ENCODE data around the gene UBE3B. TPM values are rescaled to one million over a fixed set of nuclear protein-coding genes. Genes with fewer than 3 reads are reported as not detected.

Gene UBE3B
- total and polyA plus RNA-seq, 2 donors (not counting 1 experiment from before 2014, with no cell fraction given), result 27.2 to 49.7 TPM

DNA sequence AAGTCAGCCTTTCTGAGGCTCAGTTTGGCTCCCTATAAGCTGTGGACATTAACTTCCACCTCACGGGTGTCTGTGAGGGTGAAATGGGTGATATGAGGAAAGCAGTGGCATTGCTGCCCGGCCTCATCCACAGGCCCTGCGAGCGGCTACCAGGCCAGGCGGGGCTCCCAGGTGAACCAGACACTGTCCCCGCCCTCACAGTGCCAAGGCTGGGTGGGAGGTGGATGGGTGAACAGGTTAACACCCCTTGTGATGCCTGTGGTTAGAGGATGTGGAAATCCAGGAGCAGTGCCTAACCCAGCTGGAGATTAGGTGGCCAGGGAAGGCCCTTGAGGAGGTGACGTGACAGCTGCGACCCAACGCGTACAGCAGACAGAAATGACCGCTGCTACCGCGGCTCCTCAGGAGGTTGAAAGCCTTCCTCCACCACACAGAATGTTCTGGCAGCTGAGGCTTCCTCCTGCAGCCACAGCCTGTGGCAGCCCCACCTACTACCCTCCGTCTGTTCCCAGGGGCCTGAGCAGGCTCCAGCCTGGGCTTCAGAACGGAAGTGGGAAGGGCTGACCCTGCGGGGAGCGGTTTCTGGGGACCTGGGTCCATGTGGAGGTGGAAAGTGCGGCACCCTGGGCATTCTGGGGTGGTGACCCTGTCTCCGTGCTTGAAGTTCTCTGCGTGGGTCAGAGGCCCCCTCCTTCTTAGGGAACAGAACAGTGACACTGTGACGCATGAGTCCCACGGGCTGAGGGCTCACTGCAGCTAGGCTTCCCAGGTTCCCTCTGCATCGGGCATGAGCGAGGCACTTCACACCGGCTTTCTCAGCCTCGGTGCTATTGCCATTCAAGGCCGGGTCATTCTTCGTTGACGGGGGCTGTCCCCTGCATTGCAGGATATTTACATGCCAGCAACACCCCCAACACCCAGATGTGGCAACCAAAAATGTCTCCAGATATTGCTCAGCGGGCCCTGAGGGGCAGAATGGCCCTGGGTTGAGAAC, 86.2 kb downstream of the UBE3B start:
- H3K9ac ChIP-seq (ENCODE audit: insufficient read depth, low read length), result no peak overlapping the region
- no peak overlapping the region for H3K4me2 ChIP-seq (ENCODE audit: extremely low read depth, insufficient read depth, low read length)
- H3K27me3 ChIP-seq (ENCODE audit: control insufficient read depth, insufficient read depth, low read length), result no peaks in the 10 kb centered on the region
- H4K20me1 ChIP-seq (ENCODE audit: control insufficient read depth, extremely low read depth, insufficient read depth, low read length), result no peaks in the 10 kb centered on the region
- H3K79me2 ChIP-seq (ENCODE audit: control insufficient read depth, insufficient read depth, low read length), result no peaks in the 10 kb centered on the region
- H3K36me3 ChIP-seq (ENCODE audit: control insufficient read depth, insufficient read depth, low read length), result peaks cover 6% of the 10 kb centered on the region
- DNase-seq (ENCODE audit: low read depth in 2 of 2), result no peak
- H3K27ac ChIP-seq (ENCODE audit: insufficient read depth, low read length), result no peak overlapping the region
- H3K4me1 ChIP-seq (ENCODE audit: control insufficient read depth, extremely low read depth, insufficient read depth, low read length), result no peaks in the 10 kb centered on the region
- no peak for TF ChIP-seq CTCF (conservative IDR thresholded peaks at IDR 0.05 in 1 of 2, IDR thresholded peaks at IDR 0.05 in 1 of 2; ENCODE audit: low read depth in 1 of 2, low read length in 2 of 2)
- TF ChIP-seq EZH2 (IDR thresholded peaks at IDR 0.05; ENCODE audit: low read length, missing control alignments), result no peak
- no peak overlapping the region for H3K4me3 ChIP-seq (replicated peaks in 1 of 4; ENCODE audit: control extremely low read depth in 1 of 4, insufficient read depth in 1 of 4, low read depth in 3 of 4, low read length in 4 of 4)
- no peak overlapping the region for H2AFZ ChIP-seq (ENCODE audit: low read length)
- no peaks in the 10 kb centered on the region for H3K9me3 ChIP-seq (ENCODE audit: control insufficient read depth, insufficient read depth, low read depth, low read length)

- Histone ChIP-seq H3K36me3 (ENCODE audit: control insufficient read depth, insufficient read depth, low read length) (peaks cover 6% of the 10 kb centered on the region), H3K9me3 (ENCODE audit: control insufficient read depth, insufficient read depth, low read depth, low read length) (no peaks in the 10 kb centered on the region), H3K4me1 (ENCODE audit: control insufficient read depth, extremely low read depth, insufficient read depth, low read length) (no peaks in the 10 kb centered on the region), H3K27ac (ENCODE audit: insufficient read depth, low read length) (no peak overlapping the region), H3K9ac (ENCODE audit: insufficient read depth, low read length) (no peak overlapping the region), H3K27me3 (ENCODE audit: control insufficient read depth, insufficient read depth, low read length) (no peaks in the 10 kb centered on the region), H4K20me1 (ENCODE audit: control insufficient read depth, extremely low read depth, insufficient read depth, low read length) (no peaks in the 10 kb centered on the region), H3K4me3 (replicated peaks in 1 of 4; ENCODE audit: control extremely low read depth in 1 of 4, insufficient read depth in 1 of 4, low read depth in 3 of 4, low read length in 4 of 4) (no peak overlapping the region), H3K79me2 (ENCODE audit: control insufficient read depth, insufficient read depth, low read length) (no peaks in the 10 kb centered on the region), H2AFZ (ENCODE audit: low read length) (no peak overlapping the region), H3K4me2 (ENCODE audit: extremely low read depth, insufficient read depth, low read length) (no peak overlapping the region)
- DNase-seq (ENCODE audit: low read depth in 2 of 2), result no peak
- no peak for TF ChIP-seq EZH2 (IDR thresholded peaks at IDR 0.05; ENCODE audit: low read length, missing control alignments)
- no peak for TF ChIP-seq CTCF (conservative IDR thresholded peaks at IDR 0.05 in 1 of 2, IDR thresholded peaks at IDR 0.05 in 1 of 2; ENCODE audit: low read depth in 1 of 2, low read length in 2 of 2)
These were observed 89.0 kb downstream of the UBE3B start for GRCh38 chr12:109566424-109566823.

GRCh38 chr12:109567296-109567695, 89.9 kb downstream of the UBE3B start:
- Histone ChIP-seq H3K4me1 (ENCODE audit: control insufficient read depth, extremely low read depth, insufficient read depth, low read length) (no peaks in the 10 kb centered on the region), H3K27me3 (ENCODE audit: control insufficient read depth, insufficient read depth, low read length) (no peaks in the 10 kb centered on the region)
- no peak for TF ChIP-seq CTCF (conservative IDR thresholded peaks at IDR 0.05 in 1 of 2, IDR thresholded peaks at IDR 0.05 in 1 of 2; ENCODE audit: low read depth in 1 of 2, low read length in 2 of 2)
- no peak for TF ChIP-seq EZH2 (IDR thresholded peaks at IDR 0.05; ENCODE audit: low read length, missing control alignments)

More at GRCh38 chr12:109567296-109567695, 89.9 kb downstream of the UBE3B start:
- Histone ChIP-seq H2AFZ (ENCODE audit: low read length) (no peak overlapping the region), H3K79me2 (ENCODE audit: control insufficient read depth, insufficient read depth, low read length) (no peaks in the 10 kb centered on the region), H3K4me2 (ENCODE audit: extremely low read depth, insufficient read depth, low read length) (no peak overlapping the region), H3K9ac (ENCODE audit: insufficient read depth, low read length) (no peak overlapping the region), H3K9me3 (ENCODE audit: control insufficient read depth, insufficient read depth, low read depth, low read length) (no peaks in the 10 kb centered on the region), H3K27ac (ENCODE audit: insufficient read depth, low read length) (no peak overlapping the region), H3K36me3 (ENCODE audit: control insufficient read depth, insufficient read depth, low read length) (peaks cover 6% of the 10 kb centered on the region), H4K20me1 (ENCODE audit: control insufficient read depth, extremely low read depth, insufficient read depth, low read length) (no peaks in the 10 kb centered on the region), H3K4me3 (replicated peaks in 1 of 4; ENCODE audit: control extremely low read depth in 1 of 4, insufficient read depth in 1 of 4, low read depth in 3 of 4, low read length in 4 of 4) (no peak overlapping the region)
- DNase-seq (ENCODE audit: low read depth in 2 of 2), result no peak

Data from fibroblast of lung (primary cell).